ENCODE measurements around the gene WIPI1. TPM values are rescaled to one million over a fixed set of nuclear protein-coding genes. Genes with fewer than 3 reads are reported as not detected.
"Not testable (repeated sequence)": the region's sequence is repeated elsewhere in the genome, so short reads cannot be mapped to it uniquely, and the experiment has no call there.

WIPI1 gene
- total RNA-seq, 1 experiment from 2014 or later, result 19.8 TPM

GRCh38 chr17:68377771-68378267 is 79.5 kb downstream of the WIPI1 start:
- no peaks in the 10 kb centered on the region for H3K9me3 ChIP-seq (ENCODE audit: control insufficient read depth, insufficient read depth, low read depth, low read length)
- ChIA-PET POLR2A (no interaction called here), CTCF (no interaction called here)
- in situ Hi-C loops (cut with HindIII; ENCODE audit: low pct_unique_long_range_greater_than_20kb, low sequenced_read_pairs) (no loop called here), intact Hi-C loops (cut with micrococcal nuclease; ENCODE audit: unreplicated experiment) (no loop called here)
- H3K27ac ChIP-seq (ENCODE audit: low read length), result no peak overlapping the region
- ATAC-seq (no peak), DNase-seq (ENCODE audit: low read depth, low spot score) (no peak)
- no peaks in the 10 kb centered on the region for H3K36me3 ChIP-seq (ENCODE audit: control insufficient read depth, insufficient read depth, low read length)
- BruUV-seq (replicated peaks), result no TSS peak
- H3K27me3 ChIP-seq (ENCODE audit: control insufficient read depth, insufficient read depth, low read length), result no peaks in the 10 kb centered on the region
- H3K4me1 ChIP-seq (ENCODE audit: control insufficient read depth, insufficient read depth, low read length), result no peaks in the 10 kb centered on the region
- no peak overlapping the region for H3K4me3 ChIP-seq (ENCODE audit: low read depth in 2 of 2, low read length in 2 of 2)
- TF ChIP-seq TCF7L2 (IDR thresholded peaks at IDR 0.05; ENCODE audit: low read depth, low read length), result no peak
- TF ChIP-seq, protein P1, sequence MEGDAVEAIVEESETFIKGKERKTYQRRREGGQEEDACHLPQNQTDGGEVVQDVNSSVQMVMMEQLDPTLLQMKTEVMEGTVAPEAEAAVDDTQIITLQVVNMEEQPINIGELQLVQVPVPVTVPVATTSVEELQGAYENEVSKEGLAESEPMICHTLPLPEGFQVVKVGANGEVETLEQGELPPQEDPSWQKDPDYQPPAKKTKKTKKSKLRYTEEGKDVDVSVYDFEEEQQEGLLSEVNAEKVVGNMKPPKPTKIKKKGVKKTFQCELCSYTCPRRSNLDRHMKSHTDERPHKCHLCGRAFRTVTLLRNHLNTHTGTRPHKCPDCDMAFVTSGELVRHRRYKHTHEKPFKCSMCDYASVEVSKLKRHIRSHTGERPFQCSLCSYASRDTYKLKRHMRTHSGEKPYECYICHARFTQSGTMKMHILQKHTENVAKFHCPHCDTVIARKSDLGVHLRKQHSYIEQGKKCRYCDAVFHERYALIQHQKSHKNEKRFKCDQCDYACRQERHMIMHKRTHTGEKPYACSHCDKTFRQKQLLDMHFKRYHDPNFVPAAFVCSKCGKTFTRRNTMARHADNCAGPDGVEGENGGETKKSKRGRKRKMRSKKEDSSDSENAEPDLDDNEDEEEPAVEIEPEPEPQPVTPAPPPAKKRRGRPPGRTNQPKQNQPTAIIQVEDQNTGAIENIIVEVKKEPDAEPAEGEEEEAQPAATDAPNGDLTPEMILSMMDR (IDR thresholded peaks at IDR 0.05), result no peak
- TF ChIP-seq POLR2AphosphoS5 (IDR thresholded peaks at IDR 0.05; ENCODE audit: low read depth, low read length), result no peak
- TF ChIP-seq, protein P2, sequence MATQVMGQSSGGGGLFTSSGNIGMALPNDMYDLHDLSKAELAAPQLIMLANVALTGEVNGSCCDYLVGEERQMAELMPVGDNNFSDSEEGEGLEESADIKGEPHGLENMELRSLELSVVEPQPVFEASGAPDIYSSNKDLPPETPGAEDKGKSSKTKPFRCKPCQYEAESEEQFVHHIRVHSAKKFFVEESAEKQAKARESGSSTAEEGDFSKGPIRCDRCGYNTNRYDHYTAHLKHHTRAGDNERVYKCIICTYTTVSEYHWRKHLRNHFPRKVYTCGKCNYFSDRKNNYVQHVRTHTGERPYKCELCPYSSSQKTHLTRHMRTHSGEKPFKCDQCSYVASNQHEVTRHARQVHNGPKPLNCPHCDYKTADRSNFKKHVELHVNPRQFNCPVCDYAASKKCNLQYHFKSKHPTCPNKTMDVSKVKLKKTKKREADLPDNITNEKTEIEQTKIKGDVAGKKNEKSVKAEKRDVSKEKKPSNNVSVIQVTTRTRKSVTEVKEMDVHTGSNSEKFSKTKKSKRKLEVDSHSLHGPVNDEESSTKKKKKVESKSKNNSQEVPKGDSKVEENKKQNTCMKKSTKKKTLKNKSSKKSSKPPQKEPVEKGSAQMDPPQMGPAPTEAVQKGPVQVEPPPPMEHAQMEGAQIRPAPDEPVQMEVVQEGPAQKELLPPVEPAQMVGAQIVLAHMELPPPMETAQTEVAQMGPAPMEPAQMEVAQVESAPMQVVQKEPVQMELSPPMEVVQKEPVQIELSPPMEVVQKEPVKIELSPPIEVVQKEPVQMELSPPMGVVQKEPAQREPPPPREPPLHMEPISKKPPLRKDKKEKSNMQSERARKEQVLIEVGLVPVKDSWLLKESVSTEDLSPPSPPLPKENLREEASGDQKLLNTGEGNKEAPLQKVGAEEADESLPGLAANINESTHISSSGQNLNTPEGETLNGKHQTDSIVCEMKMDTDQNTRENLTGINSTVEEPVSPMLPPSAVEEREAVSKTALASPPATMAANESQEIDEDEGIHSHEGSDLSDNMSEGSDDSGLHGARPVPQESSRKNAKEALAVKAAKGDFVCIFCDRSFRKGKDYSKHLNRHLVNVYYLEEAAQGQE (IDR thresholded peaks at IDR 0.05; ENCODE audit: insufficient read depth in 1 of 2, low read depth in 2 of 2, low read length in 1 of 2), result no peak
- TF ChIP-seq SIN3A (IDR thresholded peaks at IDR 0.05; ENCODE audit: borderline replicate concordance, insufficient read depth, low read depth, low read length), result no peak

GRCh38 chr17:68376178-68376577 is 81.1 kb downstream of the WIPI1 start:
- H3K36me3 ChIP-seq (ENCODE audit: control insufficient read depth, insufficient read depth, low read length); ATAC-seq; H3K9me3 ChIP-seq (ENCODE audit: control insufficient read depth, insufficient read depth, low read depth, low read length); intact Hi-C loops (cut with micrococcal nuclease; ENCODE audit: unreplicated experiment); BruUV-seq (replicated peaks); DNase-seq (ENCODE audit: low read depth, low spot score); H3K4me3 ChIP-seq (ENCODE audit: low read depth in 2 of 2, low read length in 2 of 2); H3K4me1 ChIP-seq (ENCODE audit: control insufficient read depth, insufficient read depth, low read length); in situ Hi-C loops (cut with HindIII; ENCODE audit: low pct_unique_long_range_greater_than_20kb, low sequenced_read_pairs); H3K27me3 ChIP-seq (ENCODE audit: control insufficient read depth, insufficient read depth, low read length); H3K27ac ChIP-seq (ENCODE audit: low read length): not testable (repeated sequence)
- POLR2A ChIA-PET, result interaction anchor here (0.6 to 0.7 kb wide), 3 partner anchors 113 to 917 kb away, joined by 3 to 11 read pairs (median 6); no protein-coding TSS in a partner anchor
- CTCF ChIA-PET, result interaction anchor here (0.7 kb wide), 1 partner anchor 29 kb away, joined by 5 read pairs; no protein-coding TSS in a partner anchor

DNA sequence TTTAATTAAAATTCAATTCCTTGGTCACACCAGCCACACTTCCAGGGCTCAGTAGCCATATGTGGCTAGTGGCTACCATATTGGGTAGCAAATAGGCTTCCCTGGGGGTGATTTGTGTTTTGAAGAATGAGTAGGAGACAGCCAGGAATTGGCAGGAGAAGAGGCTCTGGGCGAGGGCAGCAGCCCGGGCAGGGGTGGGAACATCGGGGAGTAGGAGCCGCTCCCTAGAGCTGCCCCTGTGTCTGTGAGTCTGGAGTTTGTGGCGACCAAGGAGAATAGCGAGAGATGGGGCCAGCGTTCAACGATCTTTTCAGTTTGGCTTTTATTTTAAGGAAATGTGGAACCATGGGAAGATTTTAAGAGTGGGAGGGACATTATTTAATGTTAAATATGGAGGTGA is 81.7 kb downstream of the WIPI1 start:
- in situ Hi-C loops (cut with HindIII; ENCODE audit: low pct_unique_long_range_greater_than_20kb, low sequenced_read_pairs), result no loop called here
- POLR2A ChIA-PET, result interaction anchor here (0.7 kb wide), 1 partner anchor 85 kb away, joined by 3 read pairs; no protein-coding TSS in a partner anchor

More for the DNA sequence above, 81.7 kb downstream of the WIPI1 start:
- no TSS peak for BruUV-seq (replicated peaks)
- no peak overlapping the region for H3K27ac ChIP-seq (ENCODE audit: low read length)
- no peaks in the 10 kb centered on the region for H3K4me1 ChIP-seq (ENCODE audit: control insufficient read depth, insufficient read depth, low read length)
- intact Hi-C loops (cut with micrococcal nuclease; ENCODE audit: unreplicated experiment), result no loop called here
- H3K4me3 ChIP-seq (ENCODE audit: low read depth in 2 of 2, low read length in 2 of 2), result no peak overlapping the region
- DNase-seq (ENCODE audit: low read depth, low spot score), result no peak
- ATAC-seq, result no peak
- no peaks in the 10 kb centered on the region for H3K9me3 ChIP-seq (ENCODE audit: control insufficient read depth, insufficient read depth, low read depth, low read length)
- CTCF ChIA-PET, result no interaction called here
- H3K27me3 ChIP-seq (ENCODE audit: control insufficient read depth, insufficient read depth, low read length), result no peaks in the 10 kb centered on the region
- H3K36me3 ChIP-seq (ENCODE audit: control insufficient read depth, insufficient read depth, low read length), result no peaks in the 10 kb centered on the region
- TF ChIP-seq POLR2AphosphoS5 (IDR thresholded peaks at IDR 0.05; ENCODE audit: low read depth, low read length), result no peak
- TF ChIP-seq SIN3A (IDR thresholded peaks at IDR 0.05; ENCODE audit: borderline replicate concordance, insufficient read depth, low read depth, low read length), result no peak
- no peak for TF ChIP-seq TCF7L2 (IDR thresholded peaks at IDR 0.05; ENCODE audit: low read depth, low read length)
- TF ChIP-seq, protein P2 (IDR thresholded peaks at IDR 0.05; ENCODE audit: insufficient read depth in 1 of 2, low read depth in 2 of 2, low read length in 1 of 2), result no peak
- TF ChIP-seq, protein P1 (IDR thresholded peaks at IDR 0.05), result no peak

Measured in Panc1 (cell line).